ENCODE results near the gene RXFP2. TPM values are rescaled to one million over a fixed set of nuclear protein-coding genes. Genes with fewer than 3 reads are reported as not detected.

Gene RXFP2
- polyA plus RNA-seq, 1 of the 3 experiments (the other 2 are of a cell fraction): not detected

- H4K20me1 ChIP-seq (ENCODE audit: insufficient read depth): no peaks in the 10 kb centered on the region
- H3K9me3 ChIP-seq: no peaks in the 10 kb centered on the region
- H2AFZ ChIP-seq (ENCODE audit: low read depth): no peak overlapping the region
- no peak overlapping the region for H3K9ac ChIP-seq
- ChIA-PET CTCF (no interaction called here), POLR2A (no interaction called here)
- peaks cover 0 to 2% of the 10 kb centered on the region in 2 experiments; a peak in 1 of 4 replicates for H3K4me1 ChIP-seq (ENCODE audit: control insufficient read depth in 1 of 2, insufficient read depth in 2 of 2, low read depth in 1 of 2, low read length in 1 of 2)
- no peak for DNase-seq
- H3K27ac ChIP-seq (ENCODE audit: low read depth in 2 of 2, low read length in 1 of 2): no peak overlapping the region
- H3K79me2 ChIP-seq (ENCODE audit: insufficient read depth): no peaks in the 10 kb centered on the region
- H3K36me3 ChIP-seq (replicated peaks in 1 of 2; ENCODE audit: control insufficient read depth in 1 of 2, insufficient read depth in 2 of 2, low read length in 1 of 2): no peaks in the 10 kb centered on the region
- H3K4me3 ChIP-seq (ENCODE audit: low read depth in 2 of 2, low read length in 1 of 2): no peak overlapping the region
- TF ChIP-seq USF1 (IDR thresholded peaks at IDR 0.05; ENCODE audit: borderline replicate concordance, low read depth) (no peak), RXRA (IDR thresholded peaks at IDR 0.05; ENCODE audit: borderline replicate concordance, low read depth) (no peak), TCF12 (IDR thresholded peaks at IDR 0.05) (no peak), MXI1 (IDR thresholded peaks at IDR 0.05; ENCODE audit: low read depth, low read length) (no peak), FOXJ3 (CRISPR knock-in tag; IDR thresholded peaks at IDR 0.05) (no peak), NFIC (IDR thresholded peaks at IDR 0.05; ENCODE audit: borderline replicate concordance) (no peak), RAD21 (IDR thresholded peaks at IDR 0.05; ENCODE audit: low read length) (no peak), POLR2AphosphoS5 (IDR thresholded peaks at IDR 0.05; ENCODE audit: low read depth, low read length) (no peak), FOXM1 (IDR thresholded peaks at IDR 0.05; ENCODE audit: low read depth) (no peak), RCOR1 (IDR thresholded peaks at IDR 0.05; ENCODE audit: low read length) (no peak), EP300 (IDR thresholded peaks at IDR 0.05; ENCODE audit: borderline replicate concordance in 1 of 2, low read depth in 1 of 2, low read length in 1 of 2) (no peak), MAX (IDR thresholded peaks at IDR 0.05; ENCODE audit: low read depth) (no peak)
- no peaks in the 10 kb centered on the region for H3F3A ChIP-seq (replicated peaks; ENCODE audit: insufficient read depth)
- H3K9me2 ChIP-seq: no peaks in the 10 kb centered on the region
- H3K27me3 ChIP-seq (ENCODE audit: insufficient read depth): no peaks in the 10 kb centered on the region; the same call in 1 of the 2 replicates
- H3K4me2 ChIP-seq: no peak overlapping the region
- WGBS (ENCODE audit: low lambda C conversion rate): 56% methylated on average over 1 of the region's 1 CpG
These were observed 33.2 kb upstream of the RXFP2 start for GRCh38 chr13:31706105-31706504.

GRCh38 chr13:31717583-31717982, 21.7 kb upstream of the RXFP2 start:
- H3K4me3 ChIP-seq (ENCODE audit: low read depth in 2 of 2, low read length in 1 of 2): no peak overlapping the region
- H3K9me2 ChIP-seq: no peaks in the 10 kb centered on the region; the same call in 1 of the 2 replicates
- ChIA-PET POLR2A (no interaction called here), CTCF (no interaction called here)
- H3K9me3 ChIP-seq: no peaks in the 10 kb centered on the region
- H3K27me3 ChIP-seq (ENCODE audit: insufficient read depth): no peaks in the 10 kb centered on the region
- H3K4me2 ChIP-seq: no peak overlapping the region
- no peak for DNase-seq
- H3K36me3 ChIP-seq (replicated peaks in 1 of 2; ENCODE audit: control insufficient read depth in 1 of 2, insufficient read depth in 2 of 2, low read length in 1 of 2): no peaks in the 10 kb centered on the region
- no peak for TF ChIP-seq FOXJ3 (CRISPR knock-in tag; IDR thresholded peaks at IDR 0.05)
- no peak for TF ChIP-seq CTCF (IDR thresholded peaks at IDR 0.05)
- no peak for TF ChIP-seq EZH2phosphoT487 (IDR thresholded peaks at IDR 0.05; ENCODE audit: borderline replicate concordance, low read depth)
- TF ChIP-seq RFX5 (IDR thresholded peaks at IDR 0.05; ENCODE audit: low read length): no peak
- TF ChIP-seq TEAD4 (IDR thresholded peaks at IDR 0.05; ENCODE audit: borderline replicate concordance, insufficient read depth): no peak
- TF ChIP-seq GATA2 (CRISPR knock-in tag; IDR thresholded peaks at IDR 0.05): no peak
- no peak for TF ChIP-seq YY1 (IDR thresholded peaks at IDR 0.05; ENCODE audit: low read depth)
- TF ChIP-seq FOXM1 (IDR thresholded peaks at IDR 0.05; ENCODE audit: low read depth): no peak
- no peak for TF ChIP-seq SIN3A (IDR thresholded peaks at IDR 0.05; ENCODE audit: borderline replicate concordance, low read depth, low read length)
- TF ChIP-seq TCF12 (IDR thresholded peaks at IDR 0.05): no peak
- TF ChIP-seq MXI1 (IDR thresholded peaks at IDR 0.05; ENCODE audit: low read depth, low read length): no peak
- no peak for TF ChIP-seq RAD21 (IDR thresholded peaks at IDR 0.05; ENCODE audit: low read length)
- no peaks in the 10 kb centered on the region for H3K79me2 ChIP-seq (ENCODE audit: insufficient read depth)
- no peaks in the 10 kb centered on the region for H4K20me1 ChIP-seq (ENCODE audit: insufficient read depth)
- no peak overlapping the region for H3K27ac ChIP-seq (ENCODE audit: low read depth in 2 of 2, low read length in 1 of 2)
- no peak overlapping the region for H3K9ac ChIP-seq
- peaks cover 3 to 6% of the 10 kb centered on the region in 2 experiments; a peak in 2 of 4 replicates for H3K4me1 ChIP-seq (ENCODE audit: control insufficient read depth in 1 of 2, insufficient read depth in 2 of 2, low read depth in 1 of 2, low read length in 1 of 2)
- no peaks in the 10 kb centered on the region for H3F3A ChIP-seq (replicated peaks; ENCODE audit: insufficient read depth)
- no peak overlapping the region for H2AFZ ChIP-seq (ENCODE audit: low read depth)

Data from SK-N-SH (cell line).